K562 (cell line): ENCODE measurements around the gene FAM83F. TPM values are rescaled to one million over a fixed set of nuclear protein-coding genes. Genes with fewer than 3 reads are reported as not detected.

Experiments used
- C11orf30 ChIP-seq: fragments of 450-650 bp; IDR thresholded peaks from 2 replicates; pipeline ENCODE4 v1.6.1; 2016; ENCODE audit warnings: low read depth, mild to moderate bottlenecking
- CBFB ChIP-seq: sonication (generic); formaldehyde crosslinking; IDR thresholded peaks from 2 replicates; pipeline ENCODE4 v1.4.0; 2020; ENCODE audit warnings: mild to moderate bottlenecking, missing genetic modification reagents
- EWSR1 ChIP-seq: fragments of 450-650 bp; IDR thresholded peaks from 2 replicates; pipeline ENCODE4 v1.6.1; 2018; ENCODE audit warnings: borderline replicate concordance, mild to moderate bottlenecking, low read depth, moderate library complexity; ENCODE audit not compliant: partially characterized antibody
- FOXK2 ChIP-seq, 2 experiments: fragments of 450-650 bp; IDR thresholded peaks in 1 of 2; conservative IDR thresholded peaks in 1 of 2; 2 replicates each; pipeline ENCODE4 v1.6.1; 2016; ENCODE audit warnings: low read depth in 2 of 2, mild to moderate bottlenecking in 1 of 2
- KDM5B ChIP-seq: fragments of 200-600 bp; sonication (generic); IDR thresholded peaks from 2 replicates; pipeline ENCODE4 v1.6.1; 2012; ENCODE audit warnings: low read depth, mild to moderate bottlenecking, moderate library complexity, low read length, control low read depth, inconsistent platforms; ENCODE audit not compliant: insufficient replicate concordance
- KLF13 ChIP-seq: fragments of 450-650 bp; IDR thresholded peaks from 2 replicates; pipeline ENCODE4 v1.6.1; 2016; ENCODE audit warnings: missing genetic modification characterization, low read depth, mild to moderate bottlenecking, missing compliant biosample characterization, moderate library complexity, borderline replicate concordance
- MTA3 ChIP-seq: fragments of 450-650 bp; formaldehyde crosslinking; IDR thresholded peaks from 2 replicates; pipeline ENCODE4 v1.6.1; 2017; ENCODE audit warnings: mild to moderate bottlenecking, borderline replicate concordance
- POLR2A ChIP-seq: fragments of 450-650 bp; conservative IDR thresholded peaks from 2 replicates; pipeline ENCODE4 v1.6.1; 2016
- PPARD ChIP-seq: fragments of 250-450 bp; sonication (Bioruptor Pico); IDR thresholded peaks from 2 replicates; pipeline ENCODE4 v1.8.0; 2022; ENCODE audit warnings: inconsistent platforms, mild to moderate bottlenecking, moderate library complexity
- PRPF4 ChIP-seq: fragments of 200-400 bp; formaldehyde crosslinking; IDR thresholded peaks from one replicate; pipeline ENCODE4 v1.6.1; 2017; ENCODE audit warnings: low read length, low read depth, mild to moderate bottlenecking; ENCODE audit not compliant: insufficient read depth, poor library complexity, severe bottlenecking
- ZNF3 ChIP-seq: fragments of 250-450 bp; sonication (Bioruptor Pico); IDR thresholded peaks from 2 replicates; pipeline ENCODE4 v1.5.0; 2021; ENCODE audit warnings: mild to moderate bottlenecking, moderate library complexity
- polyA plus RNA-seq, 8 experiments: library from polyadenylated mRNA; depleted of rRNA in 4 of 8; stranded (reverse) in 5 of 8; unstranded in 3 of 8; fragments of >200 nt; fragmentation: Nextera tagmentation in 2 of 8; fragmentation: Illumina TruSeq in 1 of 8; extraction: Ambion mirVana in 2 of 8; extraction: Trizol in 1 of 8; gene quantifications; 2 replicates each; pipeline versions ENCODE4 v1.2.1 to v1.2.3, GENCODE V29; 2011 to 2014; ENCODE audit warnings: inconsistent platforms in 1 of 8, missing spikeins in 1 of 8
- total RNA-seq, 7 experiments: library from RNA; depleted of rRNA in 6 of 7; stranded (reverse); fragments of >200 nt in 6 of 7; fragmentation: Illumina TruSeq in 2 of 7; extraction: Trizol in 2 of 7; gene quantifications; 2 replicates each; pipeline versions ENCODE4 v1.2.1 to v1.2.3, GENCODE V29; 2011 to 2021; ENCODE audit warnings: low replicate concordance in 1 of 7
- TF ChIP-seq, protein P1 (sequence below), 2 experiments: fragments of 150-350 bp in 1 of 2; IDR thresholded peaks; 2 replicates each; pipeline ENCODE4 v1.6.1; 2012 to 2016; ENCODE audit warnings: low read depth in 2 of 2, low read length in 2 of 2, mild to moderate bottlenecking in 1 of 2, moderate library complexity in 1 of 2
- TF ChIP-seq, protein P2 (sequence below): sonication (generic); formaldehyde crosslinking; IDR thresholded peaks from 2 replicates; pipeline ENCODE4 v1.8.0; 2022; ENCODE audit warnings: mild to moderate bottlenecking, missing genetic modification reagents
- TF ChIP-seq, protein P3 (sequence below): fragments of 450-650 bp; IDR thresholded peaks from 2 replicates; pipeline ENCODE4 v1.6.1; 2016; ENCODE audit warnings: mild to moderate bottlenecking

Gene FAM83F
- total and polyA plus RNA-seq, 9 of the 15 experiments (the other 6 are each of a cell fraction or from before 2014, with no cell fraction given): under 0.01 to 0.13 (median 0.04) TPM; not detected in 1

DNA sequence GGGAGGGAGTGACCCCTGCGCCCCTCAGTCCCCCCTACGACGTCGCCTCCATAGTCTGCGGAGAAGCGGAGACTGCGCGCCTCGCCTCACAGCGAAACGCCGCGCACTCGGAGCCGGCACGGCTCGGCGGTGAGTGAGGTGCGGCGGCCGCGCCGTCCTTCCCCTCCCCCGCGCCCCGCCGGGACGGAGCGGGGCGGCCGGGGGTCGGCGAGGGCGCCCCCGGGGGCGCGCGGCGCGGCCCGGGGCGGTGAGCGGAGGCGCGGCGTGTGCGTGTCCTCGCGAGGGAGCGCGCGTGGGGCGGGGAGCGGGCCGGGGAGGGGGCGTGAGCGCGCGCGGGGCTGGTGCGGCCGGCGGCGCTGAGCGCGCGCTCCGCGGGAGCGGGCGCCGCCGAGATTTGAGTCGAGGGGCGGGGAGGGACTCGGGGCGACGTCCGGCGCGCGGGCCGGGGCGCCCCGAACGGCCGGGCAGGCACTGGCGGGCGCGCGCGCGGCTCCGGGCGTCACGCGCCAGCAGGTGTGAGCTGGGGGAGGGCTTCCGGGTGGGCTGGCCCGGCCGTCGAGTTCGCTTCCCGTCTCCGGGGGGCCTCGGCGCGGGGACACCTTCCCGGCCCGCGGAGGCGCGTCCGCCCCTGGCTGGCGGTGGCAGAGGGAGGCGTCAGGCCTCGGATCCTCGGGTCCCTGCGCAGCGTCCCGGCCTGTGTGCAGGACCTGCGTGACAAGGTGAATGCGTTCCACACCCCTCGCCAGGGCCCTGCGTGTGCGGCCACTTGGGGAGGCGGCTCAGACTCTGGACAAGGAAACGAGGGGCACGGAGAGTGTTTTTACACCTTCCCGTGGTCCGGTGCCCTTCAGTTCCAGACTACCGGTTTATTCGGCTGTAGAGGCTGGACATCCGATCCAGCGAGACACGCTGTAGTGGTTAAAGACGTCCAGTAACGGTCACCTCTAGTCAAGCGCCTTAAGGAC, 50.4 kb downstream of the FAM83F start (continued):
- TF ChIP-seq, protein P1, sequence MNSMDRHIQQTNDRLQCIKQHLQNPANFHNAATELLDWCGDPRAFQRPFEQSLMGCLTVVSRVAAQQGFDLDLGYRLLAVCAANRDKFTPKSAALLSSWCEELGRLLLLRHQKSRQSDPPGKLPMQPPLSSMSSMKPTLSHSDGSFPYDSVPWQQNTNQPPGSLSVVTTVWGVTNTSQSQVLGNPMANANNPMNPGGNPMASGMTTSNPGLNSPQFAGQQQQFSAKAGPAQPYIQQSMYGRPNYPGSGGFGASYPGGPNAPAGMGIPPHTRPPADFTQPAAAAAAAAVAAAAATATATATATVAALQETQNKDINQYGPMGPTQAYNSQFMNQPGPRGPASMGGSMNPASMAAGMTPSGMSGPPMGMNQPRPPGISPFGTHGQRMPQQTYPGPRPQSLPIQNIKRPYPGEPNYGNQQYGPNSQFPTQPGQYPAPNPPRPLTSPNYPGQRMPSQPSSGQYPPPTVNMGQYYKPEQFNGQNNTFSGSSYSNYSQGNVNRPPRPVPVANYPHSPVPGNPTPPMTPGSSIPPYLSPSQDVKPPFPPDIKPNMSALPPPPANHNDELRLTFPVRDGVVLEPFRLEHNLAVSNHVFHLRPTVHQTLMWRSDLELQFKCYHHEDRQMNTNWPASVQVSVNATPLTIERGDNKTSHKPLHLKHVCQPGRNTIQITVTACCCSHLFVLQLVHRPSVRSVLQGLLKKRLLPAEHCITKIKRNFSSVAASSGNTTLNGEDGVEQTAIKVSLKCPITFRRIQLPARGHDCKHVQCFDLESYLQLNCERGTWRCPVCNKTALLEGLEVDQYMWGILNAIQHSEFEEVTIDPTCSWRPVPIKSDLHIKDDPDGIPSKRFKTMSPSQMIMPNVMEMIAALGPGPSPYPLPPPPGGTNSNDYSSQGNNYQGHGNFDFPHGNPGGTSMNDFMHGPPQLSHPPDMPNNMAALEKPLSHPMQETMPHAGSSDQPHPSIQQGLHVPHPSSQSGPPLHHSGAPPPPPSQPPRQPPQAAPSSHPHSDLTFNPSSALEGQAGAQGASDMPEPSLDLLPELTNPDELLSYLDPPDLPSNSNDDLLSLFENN (IDR thresholded peaks at IDR 0.05; ENCODE audit: low read depth in 2 of 2, low read length in 2 of 2): no peak
- TF ChIP-seq, protein P2, sequence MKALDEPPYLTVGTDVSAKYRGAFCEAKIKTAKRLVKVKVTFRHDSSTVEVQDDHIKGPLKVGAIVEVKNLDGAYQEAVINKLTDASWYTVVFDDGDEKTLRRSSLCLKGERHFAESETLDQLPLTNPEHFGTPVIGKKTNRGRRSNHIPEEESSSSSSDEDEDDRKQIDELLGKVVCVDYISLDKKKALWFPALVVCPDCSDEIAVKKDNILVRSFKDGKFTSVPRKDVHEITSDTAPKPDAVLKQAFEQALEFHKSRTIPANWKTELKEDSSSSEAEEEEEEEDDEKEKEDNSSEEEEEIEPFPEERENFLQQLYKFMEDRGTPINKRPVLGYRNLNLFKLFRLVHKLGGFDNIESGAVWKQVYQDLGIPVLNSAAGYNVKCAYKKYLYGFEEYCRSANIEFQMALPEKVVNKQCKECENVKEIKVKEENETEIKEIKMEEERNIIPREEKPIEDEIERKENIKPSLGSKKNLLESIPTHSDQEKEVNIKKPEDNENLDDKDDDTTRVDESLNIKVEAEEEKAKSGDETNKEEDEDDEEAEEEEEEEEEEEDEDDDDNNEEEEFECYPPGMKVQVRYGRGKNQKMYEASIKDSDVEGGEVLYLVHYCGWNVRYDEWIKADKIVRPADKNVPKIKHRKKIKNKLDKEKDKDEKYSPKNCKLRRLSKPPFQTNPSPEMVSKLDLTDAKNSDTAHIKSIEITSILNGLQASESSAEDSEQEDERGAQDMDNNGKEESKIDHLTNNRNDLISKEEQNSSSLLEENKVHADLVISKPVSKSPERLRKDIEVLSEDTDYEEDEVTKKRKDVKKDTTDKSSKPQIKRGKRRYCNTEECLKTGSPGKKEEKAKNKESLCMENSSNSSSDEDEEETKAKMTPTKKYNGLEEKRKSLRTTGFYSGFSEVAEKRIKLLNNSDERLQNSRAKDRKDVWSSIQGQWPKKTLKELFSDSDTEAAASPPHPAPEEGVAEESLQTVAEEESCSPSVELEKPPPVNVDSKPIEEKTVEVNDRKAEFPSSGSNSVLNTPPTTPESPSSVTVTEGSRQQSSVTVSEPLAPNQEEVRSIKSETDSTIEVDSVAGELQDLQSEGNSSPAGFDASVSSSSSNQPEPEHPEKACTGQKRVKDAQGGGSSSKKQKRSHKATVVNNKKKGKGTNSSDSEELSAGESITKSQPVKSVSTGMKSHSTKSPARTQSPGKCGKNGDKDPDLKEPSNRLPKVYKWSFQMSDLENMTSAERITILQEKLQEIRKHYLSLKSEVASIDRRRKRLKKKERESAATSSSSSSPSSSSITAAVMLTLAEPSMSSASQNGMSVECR (CRISPR knock-in tag): peak; percentile 64; the same call in 1 of the 2 replicates
- TF ChIP-seq ZNF3 (CRISPR knock-in tag): no peak
- peak; percentile 45; the same call in 1 of the 2 replicates for TF ChIP-seq MTA3
- TF ChIP-seq EWSR1: no peak
- TF ChIP-seq POLR2A: peak; percentile 15; the same call in 1 of the 2 replicates
- TF ChIP-seq, protein P3, sequence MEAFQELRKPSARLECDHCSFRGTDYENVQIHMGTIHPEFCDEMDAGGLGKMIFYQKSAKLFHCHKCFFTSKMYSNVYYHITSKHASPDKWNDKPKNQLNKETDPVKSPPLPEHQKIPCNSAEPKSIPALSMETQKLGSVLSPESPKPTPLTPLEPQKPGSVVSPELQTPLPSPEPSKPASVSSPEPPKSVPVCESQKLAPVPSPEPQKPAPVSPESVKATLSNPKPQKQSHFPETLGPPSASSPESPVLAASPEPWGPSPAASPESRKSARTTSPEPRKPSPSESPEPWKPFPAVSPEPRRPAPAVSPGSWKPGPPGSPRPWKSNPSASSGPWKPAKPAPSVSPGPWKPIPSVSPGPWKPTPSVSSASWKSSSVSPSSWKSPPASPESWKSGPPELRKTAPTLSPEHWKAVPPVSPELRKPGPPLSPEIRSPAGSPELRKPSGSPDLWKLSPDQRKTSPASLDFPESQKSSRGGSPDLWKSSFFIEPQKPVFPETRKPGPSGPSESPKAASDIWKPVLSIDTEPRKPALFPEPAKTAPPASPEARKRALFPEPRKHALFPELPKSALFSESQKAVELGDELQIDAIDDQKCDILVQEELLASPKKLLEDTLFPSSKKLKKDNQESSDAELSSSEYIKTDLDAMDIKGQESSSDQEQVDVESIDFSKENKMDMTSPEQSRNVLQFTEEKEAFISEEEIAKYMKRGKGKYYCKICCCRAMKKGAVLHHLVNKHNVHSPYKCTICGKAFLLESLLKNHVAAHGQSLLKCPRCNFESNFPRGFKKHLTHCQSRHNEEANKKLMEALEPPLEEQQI: no peak
- no peak for TF ChIP-seq KLF13 (tag)
- TF ChIP-seq PPARD (CRISPR knock-in tag): no peak
- TF ChIP-seq PRPF4: no peak
- TF ChIP-seq C11orf30: no peak
- no peak for TF ChIP-seq CBFB
- no peak for TF ChIP-seq KDM5B
- no peak for TF ChIP-seq FOXK2 (conservative IDR thresholded peaks at IDR 0.05 in 1 of 2, IDR thresholded peaks at IDR 0.05 in 1 of 2; ENCODE audit: low read depth in 2 of 2)
